ENCODE data around the gene MATCAP1.

- TF ChIP-seq CTCF (IDR thresholded peaks at IDR 0.05) = no peak
- TF ChIP-seq POLR2A (IDR thresholded peaks at IDR 0.05) = no peak
These were observed 20.3 kb upstream of the MATCAP1 start for GRCh38 chr16:67204076-67204475.
